Measurements from ENCODE around the gene NXT1. TPM values are rescaled to one million over a fixed set of nuclear protein-coding genes. Genes with fewer than 3 reads are reported as not detected.

NXT1 gene
- total and polyA plus RNA-seq, 5 experiments from 2014 or later: 20.5 to 65.1 (median 60.3) TPM

DNA sequence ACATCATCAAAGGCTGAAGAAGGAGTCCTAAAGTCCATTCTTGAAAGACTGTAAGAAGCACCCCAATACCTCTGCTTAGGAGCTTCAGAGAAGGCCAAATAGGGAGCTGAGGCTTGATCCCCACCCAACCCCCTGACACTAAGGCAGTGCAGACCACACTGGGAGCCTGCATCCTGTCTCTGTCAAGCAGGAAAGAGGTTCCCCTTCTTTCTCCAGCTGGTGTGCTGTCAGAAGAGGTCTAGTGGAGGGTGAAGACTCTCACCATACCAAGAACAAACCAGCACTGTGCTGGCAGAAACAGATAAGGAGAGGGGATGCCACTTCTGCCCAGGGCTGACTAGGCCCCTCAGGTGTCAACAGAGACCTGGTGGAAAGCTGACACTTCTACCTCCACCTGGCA is 31.3 kb downstream of the NXT1 start:
- no peak for DNase-seq
- Mint-ChIP-seq H3K4me1 (peaks cover 2 to 14% (median 6%) of the 10 kb centered on the region in 4 donors), H3K27ac (peak overlapping the region in 3 of 10 donors; percentile 3 to 66 (median 28)), H3K4me3 (no peak overlapping the region), H3K9me3 (no peaks in the 10 kb centered on the region), H3K36me3 (peaks cover 0 to 80% (median 18%) of the 10 kb centered on the region in 3 donors), H3K27me3 (no peaks in the 10 kb centered on the region)
- POLR2A ChIA-PET: no interaction called here
- no peak for ATAC-seq

DNA sequence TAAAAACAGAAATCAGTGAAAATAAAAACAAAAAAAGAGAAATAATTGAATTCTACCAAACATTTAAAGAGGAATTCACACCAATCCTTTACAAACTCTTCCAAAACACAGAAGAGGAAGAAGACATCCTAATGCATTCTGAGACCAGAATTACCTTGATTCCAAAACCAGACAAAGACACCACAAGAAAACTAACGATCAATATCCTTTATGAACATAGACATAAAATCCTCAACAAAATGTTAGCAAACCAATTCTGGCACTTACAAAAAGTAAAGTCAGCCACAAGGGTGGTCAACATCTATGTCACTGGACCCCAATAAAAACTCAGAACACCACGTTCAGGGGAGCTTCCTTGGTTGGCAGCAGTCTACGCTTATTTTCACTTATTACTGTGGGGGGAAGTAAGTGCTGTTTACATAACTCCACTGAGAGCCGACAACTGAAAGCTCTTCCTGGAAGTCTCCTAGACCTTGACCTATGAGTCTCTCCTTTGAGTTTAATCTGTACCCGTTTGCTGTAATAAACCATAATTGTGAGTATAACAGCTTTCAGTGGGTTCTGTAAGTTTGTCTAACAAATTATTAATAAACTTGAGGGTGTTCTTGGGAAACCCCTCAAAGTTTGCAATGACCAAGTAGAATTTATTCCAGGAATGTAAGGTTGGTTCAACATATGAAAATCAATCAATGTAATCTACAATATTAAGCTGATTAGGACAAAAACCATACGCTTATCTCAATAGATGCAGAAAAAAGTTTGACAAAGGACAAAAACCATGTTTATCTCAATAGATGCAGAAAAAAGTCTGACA is 35.9 kb downstream of the NXT1 start:
- peaks cover 2 to 14% (median 6%) of the 10 kb centered on the region in 4 donors for H3K4me1 Mint-ChIP-seq
- H3K27me3 Mint-ChIP-seq: no peaks in the 10 kb centered on the region
- no peak for ATAC-seq
- H3K27ac Mint-ChIP-seq: peak overlapping the region in 1 of 10 donors; percentile 49
- POLR2A ChIA-PET: interaction anchor here (0.5 kb wide), 1 partner anchor 32 kb away, joined by 3 read pairs; no protein-coding TSS in a partner anchor
- no peak overlapping the region for H3K4me3 Mint-ChIP-seq
- DNase-seq: no peak
- peaks cover 0 to 81% (median 31%) of the 10 kb centered on the region in 3 donors for H3K36me3 Mint-ChIP-seq
- no peaks in the 10 kb centered on the region for H3K9me3 Mint-ChIP-seq

DNA sequence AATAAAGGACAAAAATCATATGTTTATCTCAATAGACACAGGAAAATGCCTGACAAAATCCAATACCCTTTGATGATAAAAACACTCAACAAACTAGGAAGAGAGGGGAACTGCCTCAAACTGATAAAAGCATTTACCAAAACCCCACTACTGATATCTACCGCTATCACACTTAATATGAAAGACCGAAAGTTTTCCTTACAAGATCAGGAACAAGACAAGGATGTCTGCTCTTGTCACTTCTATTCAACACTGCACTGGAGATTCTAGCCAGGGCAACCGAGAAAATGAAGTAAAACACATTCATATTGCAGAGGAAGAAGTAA is 36.5 kb downstream of the NXT1 start:
- DNase-seq (no peak), ATAC-seq (no peak)
- Mint-ChIP-seq H3K4me1 (peaks cover 2 to 14% (median 5%) of the 10 kb centered on the region in 4 donors), H3K27ac (no peak overlapping the region), H3K27me3 (no peaks in the 10 kb centered on the region), H3K9me3 (no peaks in the 10 kb centered on the region), H3K36me3 (peaks cover 0 to 84% (median 35%) of the 10 kb centered on the region in 3 donors), H3K4me3 (no peak overlapping the region)
- POLR2A ChIA-PET: no interaction called here

DNA sequence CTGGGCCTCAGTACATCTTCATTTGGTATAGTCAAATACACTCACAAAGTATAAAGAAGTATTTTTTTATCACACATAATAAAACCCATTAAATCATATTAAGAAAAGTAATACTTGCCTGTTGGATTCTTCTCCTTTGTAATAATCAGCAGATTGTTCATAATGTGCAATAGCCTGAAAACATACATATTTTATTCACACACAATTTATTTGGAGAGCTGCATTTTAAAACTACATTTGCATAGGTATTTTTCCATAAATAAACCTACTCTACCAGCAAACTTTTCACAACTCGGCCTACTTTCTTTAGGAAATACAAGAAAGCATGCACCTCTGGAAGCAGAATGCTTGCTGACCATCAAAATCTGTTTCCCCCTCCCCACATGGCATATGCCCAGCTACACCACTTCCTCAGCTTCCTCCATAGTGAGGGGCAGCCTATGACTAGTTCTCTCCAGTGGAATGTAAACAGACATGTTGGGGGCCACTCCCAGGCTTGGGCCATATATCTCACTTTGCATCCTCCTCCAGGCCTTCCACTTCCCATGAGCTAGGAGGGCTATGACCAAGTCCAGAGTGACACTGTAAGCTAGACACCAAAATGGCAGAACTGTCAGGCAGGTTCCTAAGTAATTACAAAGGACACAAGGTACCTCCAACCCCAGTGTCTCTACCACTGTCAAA is 39.6 kb downstream of the NXT1 start:
- Mint-ChIP-seq H3K9me3 (no peaks in the 10 kb centered on the region), H3K27me3 (no peaks in the 10 kb centered on the region), H3K27ac (peak overlapping the region in 3 of 10 donors; percentile 39 to 75 (median 73)), H3K4me3 (no peak overlapping the region), H3K36me3 (peaks cover 0 to 86% (median 29%) of the 10 kb centered on the region in 3 donors), H3K4me1 (peaks cover 0 to 6% (median 4%) of the 10 kb centered on the region in 4 donors)
- no peak for ATAC-seq
- no peak for DNase-seq
- POLR2A ChIA-PET: interaction anchor here (0.6 kb wide), 1 partner anchor 12 kb away, joined by 3 read pairs; no protein-coding TSS in a partner anchor

DNA sequence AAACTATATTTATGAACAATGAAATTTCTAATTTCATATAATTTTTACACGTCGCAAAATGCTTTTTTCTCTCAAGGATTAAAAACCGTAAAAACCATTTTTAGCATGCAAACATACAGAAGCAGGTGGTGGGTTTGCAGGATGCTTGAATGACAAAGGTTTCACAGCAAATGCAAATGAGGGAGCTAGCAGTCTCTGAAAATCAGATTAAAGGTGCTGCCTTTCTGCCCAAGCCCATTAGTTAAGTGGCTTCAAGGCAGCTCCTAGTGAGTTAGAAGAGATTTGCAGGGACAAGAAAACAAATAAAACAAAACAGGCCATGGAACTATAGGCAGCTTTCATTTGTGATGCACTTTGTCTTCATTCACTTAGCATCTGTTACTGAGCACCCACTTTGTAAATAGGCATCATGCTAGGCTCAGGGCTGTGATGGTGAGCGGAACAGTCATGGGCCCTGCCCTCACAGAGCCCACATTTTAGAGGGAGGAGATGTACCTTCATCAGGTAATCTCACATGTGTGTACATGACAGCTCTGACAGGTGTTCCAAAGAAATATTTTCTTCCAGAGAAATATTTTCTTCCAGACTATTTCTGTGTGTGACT is 41.2 kb downstream of the NXT1 start:
- H3K4me1 Mint-ChIP-seq: peaks cover 0 to 6% (median under 1%) of the 10 kb centered on the region in 4 donors
- H3K4me3 Mint-ChIP-seq: no peak overlapping the region
- no peaks in the 10 kb centered on the region for H3K9me3 Mint-ChIP-seq
- no peak for DNase-seq
- H3K27me3 Mint-ChIP-seq: no peaks in the 10 kb centered on the region
- ATAC-seq: no peak
- H3K36me3 Mint-ChIP-seq: peaks cover 0 to 77% (median 29%) of the 10 kb centered on the region in 3 donors
- no peak overlapping the region for H3K27ac Mint-ChIP-seq
- POLR2A ChIA-PET: no interaction called here

DNA sequence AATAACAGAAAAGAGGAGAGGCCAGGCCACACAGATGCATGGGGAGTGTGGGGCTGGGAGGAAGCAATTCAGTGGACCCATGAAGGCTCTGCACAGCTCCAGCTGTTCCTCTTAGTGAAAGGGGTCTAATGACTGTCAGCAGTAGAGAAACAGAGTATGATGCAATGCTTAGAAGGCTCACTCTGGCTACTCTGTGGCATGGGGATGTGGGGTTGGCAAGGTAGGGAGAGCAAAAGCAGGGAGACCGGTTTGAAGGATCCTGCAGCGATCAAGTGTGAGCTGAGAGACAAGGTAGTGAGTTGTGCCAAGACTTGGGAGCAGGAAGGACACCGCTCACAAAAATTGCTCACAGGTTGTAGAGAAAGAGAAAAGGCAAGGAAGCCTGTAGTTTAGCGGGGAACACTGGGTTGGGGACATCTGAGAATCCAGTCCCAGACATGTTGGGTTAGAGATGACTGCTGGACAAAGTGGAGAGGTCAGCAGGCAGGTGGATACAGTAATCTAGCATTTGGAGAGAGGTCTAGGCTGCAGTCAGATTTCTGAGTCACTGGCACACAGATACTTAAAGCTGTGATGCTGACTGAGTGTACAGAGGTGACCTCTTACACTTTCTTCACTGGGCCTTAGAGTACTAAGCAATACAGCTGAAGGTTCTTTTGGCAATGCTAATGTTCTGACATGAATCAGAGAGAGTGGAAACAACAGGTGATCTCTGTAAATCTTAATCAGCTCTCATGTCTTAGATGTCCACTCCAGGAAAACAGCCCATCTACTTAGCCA is 43.6 kb downstream of the NXT1 start:
- Mint-ChIP-seq H3K9me3 (no peaks in the 10 kb centered on the region), H3K36me3 (peaks cover 0 to 64% (median 10%) of the 10 kb centered on the region in 3 donors), H3K27me3 (no peaks in the 10 kb centered on the region), H3K27ac (peak overlapping the region in 4 of 10 donors; percentile 11 to 65 (median 18)), H3K4me1 (peaks cover 9 to 10% (median 10%) of the 10 kb centered on the region in 4 donors), H3K4me3 (no peak overlapping the region)
- ATAC-seq (no peak), DNase-seq (no peak)
- POLR2A ChIA-PET: no interaction called here

DNA sequence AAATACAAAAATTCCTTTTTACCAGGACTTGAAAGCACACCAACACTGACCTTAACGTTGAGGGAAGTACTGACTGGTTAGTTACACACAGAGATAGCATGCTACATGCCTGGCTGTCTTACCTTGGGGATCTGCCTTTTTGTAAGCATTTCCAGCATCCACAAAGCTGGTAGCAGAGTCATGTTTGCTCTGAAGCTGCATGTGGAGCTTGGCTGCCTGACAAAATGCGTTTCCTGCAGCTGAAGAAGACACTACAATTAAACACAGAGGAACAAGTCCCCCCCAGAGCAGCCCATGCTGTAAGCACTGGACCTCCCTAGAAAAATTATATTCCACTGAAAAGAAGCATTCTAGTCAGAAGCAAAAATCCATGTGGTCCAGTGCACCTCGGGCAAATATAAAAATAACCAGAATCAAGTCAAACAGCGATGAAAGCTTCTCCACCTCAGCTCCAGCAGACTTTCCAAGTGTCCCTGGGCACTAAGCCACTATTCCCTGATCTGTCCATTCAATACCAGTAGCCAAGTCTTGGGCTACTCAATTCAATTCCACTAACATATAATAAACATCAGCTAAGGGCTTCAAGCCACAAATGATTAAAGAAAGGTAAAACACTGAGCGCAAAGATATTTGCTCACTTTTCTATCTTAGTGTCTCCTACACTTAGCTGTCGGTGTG is 46.5 kb downstream of the NXT1 start:
- Mint-ChIP-seq H3K4me1 (peaks cover 10 to 16% (median 15%) of the 10 kb centered on the region in 4 donors), H3K27ac (peak overlapping the region in 2 of 10 donors; percentile 7 to 11), H3K4me3 (no peak overlapping the region), H3K9me3 (no peaks in the 10 kb centered on the region), H3K36me3 (peaks cover 0 to 58% (median 10%) of the 10 kb centered on the region in 3 donors), H3K27me3 (no peaks in the 10 kb centered on the region)
- ATAC-seq: no peak
- DNase-seq: no peak
- POLR2A ChIA-PET: no interaction called here

DNA sequence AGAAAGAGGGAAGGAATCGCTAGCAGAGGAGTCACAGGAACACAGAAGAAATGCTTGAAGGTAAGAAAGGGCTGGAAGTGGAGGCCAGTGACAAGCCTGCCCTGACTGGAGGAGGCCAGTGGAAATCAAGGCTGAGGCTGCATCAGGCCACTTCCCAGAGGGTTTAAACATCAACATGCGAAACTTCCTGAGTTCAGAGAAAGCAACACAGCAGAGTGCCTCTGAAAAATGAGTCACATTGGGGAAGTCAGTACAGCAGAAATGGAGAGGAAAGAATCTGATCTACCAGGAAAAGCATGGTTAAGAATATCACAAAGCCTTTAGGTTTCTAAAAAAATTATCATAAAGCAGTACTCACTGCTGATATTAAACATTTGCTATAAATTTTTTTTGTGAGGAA is 47.4 kb downstream of the NXT1 start:
- Mint-ChIP-seq H3K36me3 (peaks cover 0 to 60% (median 8%) of the 10 kb centered on the region in 3 donors), H3K9me3 (no peaks in the 10 kb centered on the region), H3K27me3 (no peaks in the 10 kb centered on the region), H3K27ac (peak overlapping the region in 3 of 10 donors; percentile 65 to 71 (median 66)), H3K4me3 (no peak overlapping the region), H3K4me1 (peaks cover 10 to 19% (median 15%) of the 10 kb centered on the region in 4 donors)
- ATAC-seq (no peak), DNase-seq (no peak)
- POLR2A ChIA-PET: no interaction called here

DNA sequence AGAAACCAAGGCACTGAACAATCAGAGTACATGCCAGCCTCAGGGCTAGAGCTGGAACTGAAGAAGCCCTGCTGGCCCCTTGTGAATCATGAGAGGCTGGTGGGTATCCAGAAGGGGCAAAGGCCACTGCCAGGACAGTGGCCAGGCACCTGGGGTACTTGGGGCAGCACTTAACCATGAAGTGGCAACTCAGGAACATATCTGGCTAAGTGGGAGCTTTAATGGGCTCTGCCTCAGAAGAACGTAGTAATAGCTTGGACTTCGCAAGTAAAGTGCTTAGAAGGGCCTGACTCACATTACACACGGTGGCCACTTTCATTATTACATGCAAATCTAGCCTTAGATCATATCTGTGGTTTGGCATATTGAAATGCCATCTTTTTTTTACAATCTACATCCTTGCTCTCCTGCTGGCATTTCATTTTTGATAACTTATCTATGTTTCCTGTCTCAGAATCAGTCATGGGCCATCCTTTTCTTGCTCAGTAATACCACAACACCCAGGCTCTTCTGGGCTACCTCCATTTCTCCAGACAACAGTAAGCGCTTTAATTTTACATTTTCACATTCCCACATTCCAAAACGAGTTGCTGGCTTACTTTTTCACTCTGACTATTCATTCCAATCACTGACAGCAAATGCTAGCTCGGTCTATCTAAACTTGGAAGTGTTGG is 49.1 kb downstream of the NXT1 start:
- Mint-ChIP-seq H3K9me3 (no peaks in the 10 kb centered on the region), H3K36me3 (peaks cover 0 to 43% (median 4%) of the 10 kb centered on the region in 3 donors), H3K27me3 (no peaks in the 10 kb centered on the region), H3K27ac (peak overlapping the region in 2 of 10 donors; percentile 17 to 32), H3K4me1 (peaks cover 13 to 20% (median 16%) of the 10 kb centered on the region in 4 donors), H3K4me3 (no peak overlapping the region)
- DNase-seq: no peak
- POLR2A ChIA-PET: no interaction called here
- no peak for ATAC-seq

DNA sequence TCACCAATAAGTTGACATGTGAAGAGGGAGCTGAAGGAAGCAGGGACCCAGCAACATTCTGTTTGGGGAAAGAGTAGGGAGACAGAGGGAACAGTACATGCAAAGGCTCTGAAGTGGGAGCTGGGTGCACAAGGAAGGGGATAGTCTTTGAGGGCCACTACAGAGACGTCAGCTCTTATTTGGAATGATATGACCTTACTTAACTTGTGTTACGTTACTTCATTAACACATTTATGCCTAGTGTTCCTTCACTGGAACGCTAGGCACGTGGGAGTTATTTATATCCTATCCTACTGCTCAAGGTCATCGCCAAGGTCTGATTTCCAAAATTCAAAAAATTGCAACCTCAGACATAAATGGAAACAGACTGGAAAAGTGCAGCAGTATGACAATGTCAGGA is 50.5 kb downstream of the NXT1 start:
- Mint-ChIP-seq H3K27ac (peak overlapping the region in 2 of 10 donors; percentile 35 to 47), H3K36me3 (peaks cover 0 to 38% (median 4%) of the 10 kb centered on the region in 3 donors), H3K4me1 (peaks cover 15 to 22% (median 19%) of the 10 kb centered on the region in 4 donors), H3K27me3 (no peaks in the 10 kb centered on the region), H3K9me3 (no peaks in the 10 kb centered on the region), H3K4me3 (no peak overlapping the region)
- DNase-seq (no peak), ATAC-seq (no peak)
- POLR2A ChIA-PET: no interaction called here

DNA sequence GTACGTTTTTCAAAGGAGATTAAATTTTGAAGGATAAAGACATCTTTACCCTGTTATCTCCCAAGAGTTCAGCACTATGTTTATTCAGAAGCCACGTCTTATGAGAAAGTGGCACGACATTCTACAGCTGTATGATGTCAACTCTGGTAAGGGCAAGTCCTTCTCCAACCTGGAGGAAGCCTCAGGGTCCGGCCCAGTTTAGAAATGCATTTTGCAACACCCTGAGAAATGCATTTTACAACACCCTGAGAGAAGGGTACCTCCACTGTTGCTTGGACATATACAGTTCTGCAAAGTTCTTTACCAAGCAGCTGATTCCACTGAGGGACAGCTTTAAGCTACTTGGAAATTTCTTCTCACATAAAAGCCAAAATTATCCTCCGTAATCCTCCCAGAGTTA is 53.2 kb downstream of the NXT1 start:
- POLR2A ChIA-PET: no interaction called here

More for the DNA sequence above, 53.2 kb downstream of the NXT1 start:
- peaks cover 0 to 35% (median 4%) of the 10 kb centered on the region in 3 donors for H3K36me3 Mint-ChIP-seq
- H3K27me3 Mint-ChIP-seq: no peaks in the 10 kb centered on the region
- no peak overlapping the region for H3K4me3 Mint-ChIP-seq
- ATAC-seq (no peak), DNase-seq (no peak)
- H3K27ac Mint-ChIP-seq: no peak overlapping the region
- no peaks in the 10 kb centered on the region for H3K9me3 Mint-ChIP-seq
- H3K4me1 Mint-ChIP-seq: peaks cover 17 to 34% (median 25%) of the 10 kb centered on the region in 4 donors
